GM23338 (cell line): ENCODE measurements around the gene LRATD1. TPM values are rescaled to one million over a fixed set of nuclear protein-coding genes. Genes with fewer than 3 reads are reported as not detected.

Experiments used
- ATAC-seq: fragments of 200-7000 bp; cut with Tn5 transposase; 3 replicates; pipeline ENCODE4 v1.9.1; 2020
- DNase-seq: peaks from one replicate; pipeline ENCODE4 v3.0.0-alpha.2; 2015; ENCODE audit warnings: low spot score
- H2AFZ ChIP-seq: fragments of 200-600 bp; sonication (generic); 2 replicates; pipeline ENCODE4 v1.8.0; 2016; ENCODE audit warnings: antibody characterized with exemption, mild to moderate bottlenecking, moderate library complexity
- H3F3A ChIP-seq: fragments of 200-600 bp; sonication (generic); replicated peaks from 2 replicates; pipeline ENCODE4 v1.8.0; 2017; ENCODE audit warnings: antibody characterized with exemption, mixed run types, low read depth
- H3K27ac ChIP-seq: fragments of 200-600 bp; sonication (generic); 2 replicates; pipeline ENCODE4 v1.6.1; 2016; ENCODE audit warnings: low read depth
- H3K27me3 ChIP-seq: fragments of 200-600 bp; sonication (generic); 2 replicates; pipeline ENCODE4 v1.8.0; 2016; ENCODE audit warnings: mild to moderate bottlenecking, mixed run types, moderate library complexity; ENCODE audit not compliant: insufficient read depth
- H3K36me3 ChIP-seq: fragments of 200-600 bp; sonication (generic); 2 replicates; pipeline ENCODE4 v1.8.0; 2016; ENCODE audit warnings: mild to moderate bottlenecking; ENCODE audit not compliant: insufficient read depth
- H3K4me1 ChIP-seq: fragments of 200-600 bp; sonication (generic); 2 replicates; pipeline ENCODE4 v1.8.0; 2016; ENCODE audit warnings: mild to moderate bottlenecking, moderate library complexity; ENCODE audit not compliant: insufficient read depth
- H3K4me2 ChIP-seq: fragments of 200-600 bp; sonication (generic); 2 replicates; pipeline ENCODE4 v1.7.1; 2017; ENCODE audit warnings: mixed run types
- H3K4me3 ChIP-seq: fragments of 200-600 bp; sonication (generic); 2 replicates; pipeline ENCODE4 v1.6.1; 2016; ENCODE audit warnings: mixed run types
- H3K79me2 ChIP-seq: fragments of 200-600 bp; sonication (generic); replicated peaks from 2 replicates; pipeline ENCODE4 v1.8.0; 2017; ENCODE audit warnings: mild to moderate bottlenecking; ENCODE audit not compliant: insufficient read depth
- H3K9me2 ChIP-seq: fragments of 200-600 bp; sonication (generic); 2 replicates; pipeline ENCODE4 v1.8.0; 2017; ENCODE audit not compliant: insufficient read depth
- H4K20me1 ChIP-seq: fragments of 200-600 bp; sonication (generic); replicated peaks from 2 replicates; pipeline ENCODE4 v1.8.0; 2017; ENCODE audit warnings: mild to moderate bottlenecking; ENCODE audit not compliant: insufficient read depth
- H3K27ac Mint-ChIP-seq: 2 replicates; pipeline ENCODE4 v1.8.0; 2020; ENCODE audit warnings: inconsistent platforms, mild to moderate bottlenecking, moderate library complexity, mixed read lengths
- H3K27me3 Mint-ChIP-seq: 3 replicates; pipeline ENCODE4 v1.8.0; 2022; ENCODE audit warnings: low read depth, mild to moderate bottlenecking, moderate library complexity, mixed read lengths, inconsistent platforms; ENCODE audit not compliant: insufficient read depth, poor library complexity
- H3K36me3 Mint-ChIP-seq: 3 replicates; pipeline ENCODE4 v1.8.0; 2021; ENCODE audit warnings: low read depth, mild to moderate bottlenecking, inconsistent platforms, moderate library complexity, mixed read lengths
- H3K4me1 Mint-ChIP-seq: 3 replicates; pipeline ENCODE4 v1.8.0; 2020; ENCODE audit warnings: mild to moderate bottlenecking, inconsistent platforms, mixed read lengths
- H3K4me3 Mint-ChIP-seq: 3 replicates; pipeline ENCODE4 v1.8.0; 2021; ENCODE audit warnings: moderate library complexity, mild to moderate bottlenecking, inconsistent platforms, mixed read lengths
- H3K9me3 Mint-ChIP-seq: 3 replicates; pipeline ENCODE4 v1.8.0; 2020; ENCODE audit warnings: moderate library complexity, mild to moderate bottlenecking, inconsistent platforms, mixed read lengths
- CREB1 ChIP-seq: fragments of 250-450 bp; sonication (Bioruptor Pico); IDR thresholded peaks from 2 replicates; pipeline ENCODE4 v1.5.0; 2020; ENCODE audit warnings: low read depth, mild to moderate bottlenecking, moderate library complexity
- EZH2 ChIP-seq: fragments of 200-600 bp; sonication (generic); IDR thresholded peaks from one replicate; pipeline ENCODE4 v1.8.0; 2017; ENCODE audit warnings: antibody characterized with exemption, mild to moderate bottlenecking, low read depth; ENCODE audit not compliant: unreplicated experiment
- EZH2phosphoT487 ChIP-seq: fragments of 200-600 bp; sonication (generic); IDR thresholded peaks from one replicate; pipeline ENCODE4 v1.8.1; 2018; ENCODE audit warnings: antibody characterized with exemption; ENCODE audit not compliant: unreplicated experiment
- JUNB ChIP-seq: IDR thresholded peaks from one replicate; pipeline ENCODE4 v1.6.1; 2016; ENCODE audit warnings: antibody characterized with exemption; ENCODE audit not compliant: unreplicated experiment
- NANOG ChIP-seq: IDR thresholded peaks from 2 replicates; pipeline ENCODE4 v1.6.1; 2016; ENCODE audit warnings: antibody characterized with exemption, borderline replicate concordance
- POLR2AphosphoS5 ChIP-seq: IDR thresholded peaks from 2 replicates; pipeline ENCODE4 v1.6.1; 2016; ENCODE audit warnings: antibody characterized with exemption, low read depth
- STAT1 ChIP-seq: IDR thresholded peaks from one replicate; pipeline ENCODE4 v1.6.1; 2016; ENCODE audit warnings: antibody characterized with exemption; ENCODE audit not compliant: unreplicated experiment
- ZNF114 ChIP-seq: fragments of 250-450 bp; sonication (Bioruptor Pico); IDR thresholded peaks from 2 replicates; pipeline ENCODE4 v1.5.0; 2020; ENCODE audit warnings: mild to moderate bottlenecking, moderate library complexity
- ZNF331 ChIP-seq: fragments of 250-450 bp; sonication (Bioruptor Pico); IDR thresholded peaks from 2 replicates; pipeline ENCODE4 v1.5.0; 2020; ENCODE audit warnings: low read depth, mild to moderate bottlenecking, moderate library complexity
- polyA plus RNA-seq: library from polyadenylated mRNA; unstranded; fragments of >200 nt; fragmentation: Nextera tagmentation; extraction: Ambion mirVana; gene quantifications from 2 replicates; pipeline ENCODE4 v1.2.1, GENCODE V29; 2016
- total RNA-seq: library from RNA; depleted of rRNA; stranded (reverse); fragments of >200 nt; shearing (Covaris generic); gene quantifications from 2 replicates; pipeline ENCODE4 v1.2.3, GENCODE V29; 2014
- TF ChIP-seq, protein P1 (sequence below): fragments of 250-450 bp; sonication (Bioruptor Pico); IDR thresholded peaks from 2 replicates; pipeline ENCODE4 v1.5.0; 2020; ENCODE audit warnings: mild to moderate bottlenecking, moderate library complexity
- TF ChIP-seq, protein P2 (sequence below), 2 experiments: fragments of 200-600 bp in 1 of 2; sonication (generic) in 1 of 2; conservative IDR thresholded peaks; 2 replicates each; pipeline versions ENCODE4 v1.5.1 to v1.6.1; 2016 to 2017; ENCODE audit warnings: antibody characterized with exemption in 2 of 2, low read depth in 2 of 2, mild to moderate bottlenecking in 2 of 2, moderate library complexity in 1 of 2

LRATD1 gene
- total and polyA plus RNA-seq, 2 experiments from 2014 or later: 2.7 to 5.7 TPM

DNA sequence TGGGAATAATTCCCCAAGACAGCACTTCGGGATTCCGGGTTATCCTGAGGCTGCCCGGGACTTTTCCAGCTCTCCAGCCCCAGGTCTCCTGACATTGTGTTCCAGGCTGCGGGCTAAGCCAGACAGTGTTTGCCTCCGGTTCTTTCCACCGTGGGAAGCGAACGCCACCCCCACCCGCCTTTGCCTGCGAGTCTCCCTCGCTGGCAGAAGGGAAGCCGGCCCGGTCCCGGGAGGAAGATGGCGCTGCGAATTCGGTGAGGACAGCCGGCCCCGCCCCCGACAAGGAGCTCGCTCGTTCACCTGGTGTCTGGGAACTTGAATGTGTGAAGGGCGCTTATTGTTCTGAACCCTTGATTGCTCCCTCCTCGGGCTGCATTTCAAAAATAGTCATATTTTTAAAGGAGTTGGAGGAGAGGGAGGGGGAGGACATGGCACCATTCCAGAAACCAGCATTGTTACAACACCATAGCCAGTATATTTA lies 2.9 kb downstream of the LRATD1 start (continued):
- TF ChIP-seq, protein P1, sequence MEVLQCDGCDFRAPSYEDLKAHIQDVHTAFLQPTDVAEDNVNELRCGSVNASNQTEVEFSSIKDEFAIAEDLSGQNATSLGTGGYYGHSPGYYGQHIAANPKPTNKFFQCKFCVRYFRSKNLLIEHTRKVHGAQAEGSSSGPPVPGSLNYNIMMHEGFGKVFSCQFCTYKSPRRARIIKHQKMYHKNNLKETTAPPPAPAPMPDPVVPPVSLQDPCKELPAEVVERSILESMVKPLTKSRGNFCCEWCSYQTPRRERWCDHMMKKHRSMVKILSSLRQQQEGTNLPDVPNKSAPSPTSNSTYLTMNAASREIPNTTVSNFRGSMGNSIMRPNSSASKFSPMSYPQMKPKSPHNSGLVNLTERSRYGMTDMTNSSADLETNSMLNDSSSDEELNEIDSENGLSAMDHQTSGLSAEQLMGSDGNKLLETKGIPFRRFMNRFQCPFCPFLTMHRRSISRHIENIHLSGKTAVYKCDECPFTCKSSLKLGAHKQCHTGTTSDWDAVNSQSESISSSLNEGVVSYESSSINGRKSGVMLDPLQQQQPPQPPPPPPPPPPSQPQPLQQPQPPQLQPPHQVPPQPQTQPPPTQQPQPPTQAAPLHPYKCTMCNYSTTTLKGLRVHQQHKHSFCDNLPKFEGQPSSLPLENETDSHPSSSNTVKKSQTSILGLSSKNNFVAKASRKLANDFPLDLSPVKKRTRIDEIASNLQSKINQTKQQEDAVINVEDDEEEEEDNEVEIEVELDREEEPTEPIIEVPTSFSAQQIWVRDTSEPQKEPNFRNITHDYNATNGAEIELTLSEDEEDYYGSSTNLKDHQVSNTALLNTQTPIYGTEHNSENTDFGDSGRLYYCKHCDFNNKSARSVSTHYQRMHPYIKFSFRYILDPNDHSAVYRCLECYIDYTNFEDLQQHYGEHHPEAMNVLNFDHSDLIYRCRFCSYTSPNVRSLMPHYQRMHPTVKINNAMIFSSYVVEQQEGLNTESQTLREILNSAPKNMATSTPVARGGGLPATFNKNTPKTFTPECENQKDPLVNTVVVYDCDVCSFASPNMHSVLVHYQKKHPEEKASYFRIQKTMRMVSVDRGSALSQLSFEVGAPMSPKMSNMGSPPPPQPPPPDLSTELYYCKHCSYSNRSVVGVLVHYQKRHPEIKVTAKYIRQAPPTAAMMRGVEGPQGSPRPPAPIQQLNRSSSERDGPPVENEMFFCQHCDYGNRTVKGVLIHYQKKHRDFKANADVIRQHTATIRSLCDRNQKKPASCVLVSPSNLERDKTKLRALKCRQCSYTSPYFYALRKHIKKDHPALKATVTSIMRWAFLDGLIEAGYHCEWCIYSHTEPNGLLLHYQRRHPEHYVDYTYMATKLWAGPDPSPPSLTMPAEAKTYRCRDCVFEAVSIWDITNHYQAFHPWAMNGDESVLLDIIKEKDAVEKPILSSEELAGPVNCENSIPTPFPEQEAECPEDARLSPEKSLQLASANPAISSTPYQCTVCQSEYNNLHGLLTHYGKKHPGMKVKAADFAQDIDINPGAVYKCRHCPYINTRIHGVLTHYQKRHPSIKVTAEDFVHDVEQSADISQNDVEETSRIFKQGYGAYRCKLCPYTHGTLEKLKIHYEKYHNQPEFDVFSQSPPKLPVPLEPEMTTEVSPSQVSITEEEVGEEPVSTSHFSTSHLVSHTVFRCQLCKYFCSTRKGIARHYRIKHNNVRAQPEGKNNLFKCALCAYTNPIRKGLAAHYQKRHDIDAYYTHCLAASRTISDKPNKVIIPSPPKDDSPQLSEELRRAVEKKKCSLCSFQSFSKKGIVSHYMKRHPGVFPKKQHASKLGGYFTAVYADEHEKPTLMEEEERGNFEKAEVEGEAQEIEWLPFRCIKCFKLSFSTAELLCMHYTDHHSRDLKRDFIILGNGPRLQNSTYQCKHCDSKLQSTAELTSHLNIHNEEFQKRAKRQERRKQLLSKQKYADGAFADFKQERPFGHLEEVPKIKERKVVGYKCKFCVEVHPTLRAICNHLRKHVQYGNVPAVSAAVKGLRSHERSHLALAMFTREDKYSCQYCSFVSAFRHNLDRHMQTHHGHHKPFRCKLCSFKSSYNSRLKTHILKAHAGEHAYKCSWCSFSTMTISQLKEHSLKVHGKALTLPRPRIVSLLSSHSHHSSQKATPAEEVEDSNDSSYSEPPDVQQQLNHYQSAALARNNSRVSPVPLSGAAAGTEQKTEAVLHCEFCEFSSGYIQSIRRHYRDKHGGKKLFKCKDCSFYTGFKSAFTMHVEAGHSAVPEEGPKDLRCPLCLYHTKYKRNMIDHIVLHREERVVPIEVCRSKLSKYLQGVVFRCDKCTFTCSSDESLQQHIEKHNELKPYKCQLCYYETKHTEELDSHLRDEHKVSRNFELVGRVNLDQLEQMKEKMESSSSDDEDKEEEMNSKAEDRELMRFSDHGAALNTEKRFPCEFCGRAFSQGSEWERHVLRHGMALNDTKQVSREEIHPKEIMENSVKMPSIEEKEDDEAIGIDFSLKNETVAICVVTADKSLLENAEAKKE: no peak
- TF ChIP-seq JUNB: no peak
- TF ChIP-seq, protein P2, sequence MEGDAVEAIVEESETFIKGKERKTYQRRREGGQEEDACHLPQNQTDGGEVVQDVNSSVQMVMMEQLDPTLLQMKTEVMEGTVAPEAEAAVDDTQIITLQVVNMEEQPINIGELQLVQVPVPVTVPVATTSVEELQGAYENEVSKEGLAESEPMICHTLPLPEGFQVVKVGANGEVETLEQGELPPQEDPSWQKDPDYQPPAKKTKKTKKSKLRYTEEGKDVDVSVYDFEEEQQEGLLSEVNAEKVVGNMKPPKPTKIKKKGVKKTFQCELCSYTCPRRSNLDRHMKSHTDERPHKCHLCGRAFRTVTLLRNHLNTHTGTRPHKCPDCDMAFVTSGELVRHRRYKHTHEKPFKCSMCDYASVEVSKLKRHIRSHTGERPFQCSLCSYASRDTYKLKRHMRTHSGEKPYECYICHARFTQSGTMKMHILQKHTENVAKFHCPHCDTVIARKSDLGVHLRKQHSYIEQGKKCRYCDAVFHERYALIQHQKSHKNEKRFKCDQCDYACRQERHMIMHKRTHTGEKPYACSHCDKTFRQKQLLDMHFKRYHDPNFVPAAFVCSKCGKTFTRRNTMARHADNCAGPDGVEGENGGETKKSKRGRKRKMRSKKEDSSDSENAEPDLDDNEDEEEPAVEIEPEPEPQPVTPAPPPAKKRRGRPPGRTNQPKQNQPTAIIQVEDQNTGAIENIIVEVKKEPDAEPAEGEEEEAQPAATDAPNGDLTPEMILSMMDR (conservative IDR thresholded peaks at IDR 0.05; ENCODE audit: low read depth in 2 of 2): peak in 1 of 2 experiments; percentile 37; a peak in 2 of 4 replicates

DNA sequence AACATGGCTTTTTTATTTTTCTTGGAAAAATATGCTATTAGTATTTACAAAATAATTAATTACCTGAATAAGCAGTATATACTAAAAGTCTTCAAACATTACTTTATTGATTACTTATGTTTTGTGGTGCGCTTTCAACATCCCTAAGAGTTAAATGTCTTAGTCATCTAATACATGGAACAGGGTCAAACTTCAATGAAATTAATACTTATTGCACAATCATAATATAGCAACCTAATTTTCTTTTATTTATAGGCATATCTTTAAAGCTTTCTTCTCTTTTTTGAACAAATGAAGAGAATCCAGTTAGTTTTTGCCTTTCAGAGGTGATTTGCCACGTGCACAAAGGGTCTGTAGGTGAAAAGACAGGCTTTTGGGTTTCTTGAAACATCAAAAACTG lies 6.0 kb downstream of the LRATD1 start:
- no peaks in the 10 kb centered on the region; the same call in 2 of the 3 replicates for H3K36me3 Mint-ChIP-seq
- no peak overlapping the region for H3K27ac ChIP-seq
- H3K4me2 ChIP-seq: no peak overlapping the region
- no peak for TF ChIP-seq EZH2phosphoT487
- no peak for TF ChIP-seq JUNB
- TF ChIP-seq, protein P2 (conservative IDR thresholded peaks at IDR 0.05; ENCODE audit: low read depth in 2 of 2): no peak
- TF ChIP-seq NANOG: no peak
- no peak for TF ChIP-seq ZNF114 (CRISPR knock-in tag)
- no peak for TF ChIP-seq CREB1 (CRISPR knock-in tag)
- TF ChIP-seq EZH2: no peak
- no peak for TF ChIP-seq POLR2AphosphoS5
- TF ChIP-seq ZNF331 (CRISPR knock-in tag): no peak
- TF ChIP-seq STAT1: no peak
- no peak overlapping the region for H3K27ac Mint-ChIP-seq
- peaks cover 15% of the 10 kb centered on the region for H3K4me1 Mint-ChIP-seq
- H3K36me3 ChIP-seq: no peaks in the 10 kb centered on the region
- ATAC-seq (no peak), DNase-seq (no peak)
- peaks cover 24% of the 10 kb centered on the region for H3K27me3 Mint-ChIP-seq
- no peaks in the 10 kb centered on the region for H3K9me3 Mint-ChIP-seq
- H3K79me2 ChIP-seq: no peaks in the 10 kb centered on the region
- no peak overlapping the region for H3K4me3 Mint-ChIP-seq
- peaks cover 6% of the 10 kb centered on the region for H3K4me1 ChIP-seq
- H2AFZ ChIP-seq: no peak overlapping the region
- H3F3A ChIP-seq: no peaks in the 10 kb centered on the region
- H4K20me1 ChIP-seq: no peaks in the 10 kb centered on the region
- H3K27me3 ChIP-seq: peaks cover 38% of the 10 kb centered on the region
- no peak overlapping the region for H3K4me3 ChIP-seq
- no peaks in the 10 kb centered on the region for H3K9me2 ChIP-seq
